Mesenchymal stem cell (in vitro differentiated cells and primary cell): ENCODE measurements around the gene GIN1. TPM values are rescaled to one million over a fixed set of nuclear protein-coding genes. Genes with fewer than 3 reads are reported as not detected.

Source experiments
- DNase-seq: peaks from one replicate; pipeline ENCODE4 v3.0.0-alpha.2; 2013
- H2AFZ ChIP-seq: one replicate; pipeline ENCODE4 v1.6.1; 2013; ENCODE audit warnings: low read depth, mild to moderate bottlenecking, control low read depth, inconsistent platforms, low read length, moderate library complexity
- H2AK5ac ChIP-seq: 2 replicates; pipeline ENCODE4 v1.6.1; 2013; ENCODE audit warnings: low read length, moderate library complexity, mild to moderate bottlenecking, inconsistent platforms; ENCODE audit not compliant: severe bottlenecking
- H2BK120ac ChIP-seq: one replicate; pipeline ENCODE4 v1.6.1; 2013; ENCODE audit warnings: low read depth, mild to moderate bottlenecking, inconsistent platforms, low read length, moderate library complexity
- H2BK12ac ChIP-seq, 2 experiments: one replicate each; pipeline ENCODE4 v1.6.1; 2013; ENCODE audit warnings: inconsistent platforms in 2 of 2, low read length in 2 of 2, mild to moderate bottlenecking in 2 of 2, moderate library complexity in 2 of 2, control low read depth in 1 of 2
- H2BK15ac ChIP-seq: one replicate; pipeline ENCODE4 v1.6.1; 2013; ENCODE audit warnings: mild to moderate bottlenecking, low read depth, inconsistent platforms; ENCODE audit not compliant: poor library complexity, severe bottlenecking
- H2BK5ac ChIP-seq: 2 replicates; pipeline ENCODE4 v1.6.1; 2013; ENCODE audit warnings: low read depth, mild to moderate bottlenecking, low read length, control low read depth, inconsistent platforms; ENCODE audit not compliant: poor library complexity, severe bottlenecking
- H3K14ac ChIP-seq, 2 experiments: one replicate each; pipeline ENCODE4 v1.6.1; 2013; ENCODE audit warnings: inconsistent platforms in 2 of 2, low read length in 2 of 2, control low read depth in 1 of 2, mild to moderate bottlenecking in 1 of 2, moderate library complexity in 1 of 2
- H3K18ac ChIP-seq, 2 experiments: one replicate each; pipeline ENCODE4 v1.6.1; 2013; ENCODE audit warnings: inconsistent platforms in 2 of 2, low read length in 2 of 2, control low read depth in 1 of 2, low read depth in 1 of 2, mild to moderate bottlenecking in 1 of 2
- H3K23ac ChIP-seq, 2 experiments: one replicate each; pipeline ENCODE4 v1.6.1; 2013; ENCODE audit warnings: inconsistent platforms in 2 of 2, low read length in 2 of 2, mild to moderate bottlenecking in 2 of 2, moderate library complexity in 2 of 2, control low read depth in 1 of 2
- H3K27ac ChIP-seq: 2 replicates; pipeline ENCODE4 v1.5.1; 2013; ENCODE audit warnings: mild to moderate bottlenecking, moderate library complexity, low read length, control low read depth, inconsistent platforms; ENCODE audit not compliant: poor library complexity, severe bottlenecking
- H3K27me3 ChIP-seq, 2 experiments: 2 replicates each; pipeline versions ENCODE4 v1.6.1 to v1.7.0; 2013; ENCODE audit warnings: low read length in 2 of 2, mild to moderate bottlenecking in 2 of 2, moderate library complexity in 2 of 2, control low read depth in 1 of 2, inconsistent platforms in 1 of 2; ENCODE audit not compliant: control insufficient read depth in 1 of 2, insufficient read depth in 1 of 2
- H3K36me3 ChIP-seq, 2 experiments: 2 replicates each; pipeline versions ENCODE4 v1.6.1 to v1.7.0; 2013; ENCODE audit warnings: low read length in 2 of 2, control low read depth in 1 of 2, inconsistent platforms in 1 of 2, low read depth in 1 of 2, mild to moderate bottlenecking in 1 of 2; ENCODE audit not compliant: insufficient read depth in 2 of 2, control insufficient read depth in 1 of 2
- H3K4ac ChIP-seq, 2 experiments: one replicate each; pipeline ENCODE4 v1.6.1; 2013; ENCODE audit warnings: inconsistent platforms in 2 of 2, low read length in 2 of 2, mild to moderate bottlenecking in 2 of 2, moderate library complexity in 2 of 2, control low read depth in 1 of 2, low read depth in 1 of 2
- H3K4me1 ChIP-seq: 2 replicates; pipeline ENCODE4 v1.6.1; 2013; ENCODE audit warnings: low read depth, low read length, control low read depth; ENCODE audit not compliant: control insufficient read depth, insufficient read depth
- H3K4me2 ChIP-seq: 2 replicates; pipeline ENCODE4 v1.6.1; 2013; ENCODE audit warnings: low read length, mild to moderate bottlenecking, inconsistent platforms; ENCODE audit not compliant: poor library complexity, severe bottlenecking
- H3K4me3 ChIP-seq, 2 experiments: 2 replicates each; pipeline versions ENCODE4 v1.5.1 to v1.7.0; 2013; ENCODE audit warnings: low read length in 2 of 2, mild to moderate bottlenecking in 2 of 2, control low read depth in 1 of 2, low read depth in 1 of 2; ENCODE audit not compliant: insufficient read depth in 1 of 2
- H3K79me1 ChIP-seq: replicated peaks from 2 replicates; pipeline ENCODE4 v1.6.1; 2013; ENCODE audit warnings: mild to moderate bottlenecking, control low read depth, low read length, inconsistent platforms; ENCODE audit not compliant: poor library complexity, severe bottlenecking
- H3K9ac ChIP-seq: 2 replicates; pipeline ENCODE4 v1.7.0; 2013; ENCODE audit warnings: mild to moderate bottlenecking, low read length, moderate library complexity
- H3K9me3 ChIP-seq: 2 replicates; pipeline ENCODE4 v1.7.0; 2013; ENCODE audit warnings: mild to moderate bottlenecking, low read length; ENCODE audit not compliant: control insufficient read depth
- H4K8ac ChIP-seq: one replicate; pipeline ENCODE4 v1.6.1; 2013; ENCODE audit warnings: inconsistent platforms, mild to moderate bottlenecking, low read length, moderate library complexity
- H4K91ac ChIP-seq: one replicate; pipeline ENCODE4 v1.6.1; 2013; ENCODE audit warnings: mild to moderate bottlenecking, low read length, inconsistent platforms
- WGBS: methylation state at CpG from one replicate; pipeline ENCODE4 v1.1.7; 2013; ENCODE audit warnings: mixed read lengths; 5-methylcytosine and 5-hydroxymethylcytosine counted together
- polyA plus RNA-seq, 2 experiments: library from polyadenylated mRNA; stranded (reverse); fragments of 200-250 nt; gene quantifications; one replicate each; pipeline ENCODE4 v1.2.3, GENCODE V29; 2013

The GIN1 gene
- polyA plus RNA-seq (2013, experiment 1 of 2), result 3.7 TPM
- 5.3 TPM for polyA plus RNA-seq (2013, experiment 2 of 2)

GRCh38 chr5:103119765-103120606, at the start of gene GIN1, which contains the start of gene PPIP5K2:
TSS of gene GIN1 (minus strand) at chr5:103120138. CDS start at chr5:103108707, 11,431 bp downstream.
TSS of gene PPIP5K2 (plus strand) at chr5:103120301. CDS start at chr5:103129590, 9,289 bp downstream.
- H4K91ac ChIP-seq, result peak within 1 kb of the TSS; percentile 5
- peak within 1 kb of the TSS in 1 of 2 experiments; percentile 77 for H3K4ac ChIP-seq
- H3K9ac ChIP-seq, result peak within 1 kb of the TSS; percentile 97
- H2AFZ ChIP-seq, result peak within 1 kb of the TSS; percentile 95
- H2AK5ac ChIP-seq, result no peak within 1 kb of the TSS
- peak within 1 kb of the TSS in 1 of 2 experiments; percentile 83 for H3K23ac ChIP-seq
- peak; percentile 99 for DNase-seq
- peaks cover 5% of the 10 kb centered on the region for H3K79me1 ChIP-seq
- H4K8ac ChIP-seq, result peak within 1 kb of the TSS; percentile 70
- H3K18ac ChIP-seq, result peak within 1 kb of the TSS; percentile 75 to 99
- no peaks in the 10 kb centered on the region for H3K27me3 ChIP-seq
- H2BK5ac ChIP-seq, result peak within 1 kb of the TSS; percentile 63
- peak within 1 kb of the TSS; percentile 96 for H3K4me2 ChIP-seq
- H2BK120ac ChIP-seq, result peak within 1 kb of the TSS; percentile 15
- no peaks in the 10 kb centered on the region for H3K4me1 ChIP-seq
- WGBS, result under 1% methylated on average over 41 of the region's 46 CpGs
- H3K27ac ChIP-seq, result peak within 1 kb of the TSS; percentile 98
- peak within 1 kb of the TSS in 1 of 2 experiments; percentile 99 for H3K14ac ChIP-seq
- peak within 1 kb of the TSS; percentile 85 to 99 for H3K4me3 ChIP-seq
- H2BK15ac ChIP-seq, result no peak within 1 kb of the TSS
- H3K9me3 ChIP-seq, result no peaks in the 10 kb centered on the region
- no peaks in the 10 kb centered on the region for H3K36me3 ChIP-seq
- peak within 1 kb of the TSS in 1 of 2 experiments; percentile 92 for H2BK12ac ChIP-seq

- H3K27me3 ChIP-seq, result no peaks in the 10 kb centered on the region
- no peak overlapping the region for H3K9ac ChIP-seq
- H3K18ac ChIP-seq, result no peak overlapping the region
- no peak overlapping the region for H3K4ac ChIP-seq
- H2BK12ac ChIP-seq, result no peak overlapping the region
- no peak overlapping the region for H3K4me3 ChIP-seq
- no peak overlapping the region for H2BK120ac ChIP-seq
- H3K9me3 ChIP-seq, result no peaks in the 10 kb centered on the region
- H3K14ac ChIP-seq, result no peak overlapping the region
- no peak overlapping the region for H2BK15ac ChIP-seq
- no peak overlapping the region for H4K8ac ChIP-seq
- H3K23ac ChIP-seq, result no peak overlapping the region
- no peak overlapping the region for H2AK5ac ChIP-seq
- no peak overlapping the region for H3K4me2 ChIP-seq
- H3K4me1 ChIP-seq, result no peaks in the 10 kb centered on the region
- no peak overlapping the region for H2AFZ ChIP-seq
- no peak overlapping the region for H3K27ac ChIP-seq
- H3K36me3 ChIP-seq, result peaks cover 2 to 42% of the 10 kb centered on the region in 2 experiments
- H3K79me1 ChIP-seq, result peaks cover 2% of the 10 kb centered on the region
- no peak overlapping the region for H4K91ac ChIP-seq
- no peak for DNase-seq
- no peak overlapping the region for H2BK5ac ChIP-seq
Observed at GRCh38 chr5:103166706-103167105, 46.8 kb upstream of the GIN1 start.

- Histone ChIP-seq H3K9me3 (no peaks in the 10 kb centered on the region), H4K8ac (no peak overlapping the region), H3K4me3 (no peak overlapping the region), H3K4ac (no peak overlapping the region), H2BK15ac (no peak overlapping the region), H3K36me3 (peaks cover 4 to 79% of the 10 kb centered on the region in 2 experiments), H2AK5ac (no peak overlapping the region), H3K14ac (no peak overlapping the region), H3K4me1 (no peaks in the 10 kb centered on the region), H3K9ac (no peak overlapping the region), H3K27me3 (no peaks in the 10 kb centered on the region), H2BK12ac (no peak overlapping the region), H2BK120ac (no peak overlapping the region), H3K27ac (no peak overlapping the region), H3K79me1 (no peaks in the 10 kb centered on the region), H3K18ac (no peak overlapping the region), H2BK5ac (no peak overlapping the region), H4K91ac (no peak overlapping the region), H3K23ac (no peak overlapping the region), H3K4me2 (no peak overlapping the region), H2AFZ (no peak overlapping the region)
- WGBS, result no CpG with 5 or more reads among the region's 1 CpG
- no peak for DNase-seq
Observed at GRCh38 chr5:103151156-103151555, 31.2 kb upstream of the GIN1 start.

- peaks cover 4 to 59% of the 10 kb centered on the region in 2 experiments for H3K36me3 ChIP-seq
- DNase-seq, result no peak
- no peak overlapping the region for H2BK120ac ChIP-seq
- no CpG with 5 or more reads among the region's 1 CpG for WGBS
- H3K9me3 ChIP-seq, result no peaks in the 10 kb centered on the region
- no peak overlapping the region for H3K14ac ChIP-seq
- no peaks in the 10 kb centered on the region for H3K27me3 ChIP-seq
- H3K27ac ChIP-seq, result no peak overlapping the region
- H4K91ac ChIP-seq, result no peak overlapping the region
- H3K4me2 ChIP-seq, result no peak overlapping the region
- no peak overlapping the region for H2AFZ ChIP-seq
- no peak overlapping the region for H2BK5ac ChIP-seq
- H3K4me3 ChIP-seq, result no peak overlapping the region
- no peak overlapping the region for H2BK15ac ChIP-seq
- H3K23ac ChIP-seq, result no peak overlapping the region
- H3K4me1 ChIP-seq, result no peaks in the 10 kb centered on the region
- H3K18ac ChIP-seq, result no peak overlapping the region
- no peak overlapping the region for H2BK12ac ChIP-seq
- H3K4ac ChIP-seq, result no peak overlapping the region
- H3K9ac ChIP-seq, result no peak overlapping the region
- H4K8ac ChIP-seq, result no peak overlapping the region
- H3K79me1 ChIP-seq, result peaks cover under 1% of the 10 kb centered on the region
- no peak overlapping the region for H2AK5ac ChIP-seq
Observed at GRCh38 chr5:103148213-103148612, 28.3 kb upstream of the GIN1 start.
